Endothelial cell of umbilical vein (primary cell): Measurements from ENCODE around the gene EXD2. TPM values are rescaled to one million over a fixed set of nuclear protein-coding genes. Genes with fewer than 3 reads are reported as not detected.
"Not testable (repeated sequence)": the region's sequence is repeated elsewhere in the genome, so short reads cannot be mapped to it uniquely, and the experiment has no call there.

ENCODE experiments used
- BruUV-seq: library from RNA; stranded (reverse); fragments of 400-500 nt; replicated peaks from 2 replicates; lab custom pipeline; 2021; lab: Mats Ljungman, UMichigan
- CTCF ChIA-PET: fragments of 300-600, 350-600 bp; sonication (Branson Sonifier 250); formaldehyde crosslinking; loops from one replicate; lab custom pipeline; 2021; ENCODE audit warnings: antibody characterized with exemption, inconsistent platforms; lab: Charles Lee
- POLR2A ChIA-PET: fragments of 300-600, 350-600 bp; sonication (Branson Sonifier 250); formaldehyde crosslinking; loops from one replicate; lab custom pipeline; 2021; ENCODE audit warnings: antibody characterized with exemption, inconsistent platforms; lab: Charles Lee
- DNase-seq: peaks from one replicate; pipeline ENCODE4 v3.0.0-alpha.2; 2011; ENCODE audit warnings: low read depth, low spot score
- FAIRE-seq: peaks from 2 replicates; lab custom pipeline; 2011; peaks lifted over from hg19 to GRCh38; lab: Jason Lieb, UNC
- H2AFZ ChIP-seq: 2 replicates; pipeline ENCODE4 v1.6.0; 2012; ENCODE audit warnings: low read depth, low read length, control low read depth, inconsistent platforms
- H3K27ac ChIP-seq: 2 replicates; pipeline ENCODE4 v1.5.1; 2011; ENCODE audit warnings: low read depth, mild to moderate bottlenecking, control low read depth, low read length, moderate library complexity; ENCODE audit not compliant: insufficient read depth
- H3K27me3 ChIP-seq, 2 experiments: 2 replicates each; pipeline versions ENCODE4 v1.6.0 to v1.6.1; 2011; ENCODE audit warnings: low read length in 2 of 2, mixed read lengths in 1 of 2; ENCODE audit not compliant: control insufficient read depth in 2 of 2, insufficient read depth in 2 of 2
- H3K36me3 ChIP-seq, 2 experiments: 2 replicates in 1 of 2; 3 replicates in 1 of 2; pipeline ENCODE4 v1.5.1; 2011; ENCODE audit warnings: low read length in 2 of 2, mild to moderate bottlenecking in 1 of 2, moderate library complexity in 1 of 2; ENCODE audit not compliant: control insufficient read depth in 2 of 2, insufficient read depth in 2 of 2; ENCODE audit errors: extremely low read depth in 1 of 2
- H3K4me1 ChIP-seq: 3 replicates; pipeline ENCODE4 v1.5.1; 2011; ENCODE audit warnings: mild to moderate bottlenecking, low read length; ENCODE audit not compliant: control insufficient read depth, insufficient read depth; ENCODE audit errors: extremely low read depth
- H3K4me2 ChIP-seq: 2 replicates; pipeline ENCODE4 v1.6.1; 2011; ENCODE audit warnings: low read length, control low read depth, mixed read lengths; ENCODE audit not compliant: insufficient read depth
- H3K4me3 ChIP-seq, 3 experiments: fragments of 200-600 bp in 1 of 3; sonication (generic), shearing (Covaris generic) in 1 of 3; replicated peaks in 1 of 3; 2 replicates each; pipeline ENCODE4 v1.5.1; 2011 to 2016; ENCODE audit warnings: control low read depth in 3 of 3, low read length in 3 of 3, mild to moderate bottlenecking in 2 of 3, inconsistent platforms in 1 of 3, low read depth in 1 of 3, moderate library complexity in 1 of 3; ENCODE audit not compliant: insufficient read depth in 1 of 3
- H3K79me2 ChIP-seq: 2 replicates; pipeline ENCODE4 v1.6.0; 2012; ENCODE audit warnings: low read length, inconsistent platforms; ENCODE audit not compliant: control insufficient read depth, insufficient read depth
- H3K9ac ChIP-seq: replicated peaks from 2 replicates; pipeline ENCODE3; 2011; ENCODE audit warnings: low read length, control low read depth; ENCODE audit not compliant: insufficient read depth; ENCODE audit errors: extremely low read depth
- H3K9me1 ChIP-seq: replicated peaks from 3 replicates; pipeline ENCODE4 v1.6.0; 2011; ENCODE audit warnings: mild to moderate bottlenecking, low read length; ENCODE audit not compliant: control insufficient read depth, insufficient read depth; ENCODE audit errors: extremely low read depth
- H3K9me3 ChIP-seq: replicated peaks from 2 replicates; pipeline ENCODE4 v1.5.1; 2012; ENCODE audit warnings: low read length, inconsistent platforms; ENCODE audit not compliant: control insufficient read depth, insufficient read depth
- H4K20me1 ChIP-seq: replicated peaks from 2 replicates; pipeline ENCODE3; 2011; ENCODE audit warnings: mild to moderate bottlenecking, low read length; ENCODE audit not compliant: control insufficient read depth, insufficient read depth; ENCODE audit errors: extremely low read depth
- EZH2 ChIP-seq: IDR thresholded peaks from 2 replicates; pipeline ENCODE4 v1.6.1; 2012; ENCODE audit warnings: borderline replicate concordance, low read depth, mild to moderate bottlenecking, moderate library complexity, low read length, inconsistent platforms; ENCODE audit not compliant: severe bottlenecking
- FOS ChIP-seq: IDR thresholded peaks from 2 replicates; pipeline ENCODE4 v1.6.1; 2011; ENCODE audit warnings: mild to moderate bottlenecking, low read length, moderate library complexity, borderline replicate concordance; ENCODE audit not compliant: insufficient read depth
- GATA2 ChIP-seq: IDR thresholded peaks from 2 replicates; pipeline ENCODE4 v1.7.0; 2011; ENCODE audit warnings: low read depth, mild to moderate bottlenecking, moderate library complexity, mixed read lengths, low read length; ENCODE audit not compliant: insufficient read length, insufficient read depth
- JUN ChIP-seq: IDR thresholded peaks from 2 replicates; pipeline ENCODE4 v1.6.1; 2011; ENCODE audit warnings: borderline replicate concordance, low read depth; ENCODE audit not compliant: insufficient read length, insufficient read depth
- MYC ChIP-seq: IDR thresholded peaks from one replicate; pipeline ENCODE4 v1.6.1; 2011; ENCODE audit warnings: mild to moderate bottlenecking, low read depth, low read length
- POLR2A ChIP-seq: IDR thresholded peaks from 2 replicates; pipeline ENCODE4 v1.6.1; 2012; ENCODE audit warnings: low read depth, mild to moderate bottlenecking, control low read depth, low read length
- POLR2AphosphoS5 ChIP-seq: IDR thresholded peaks from 2 replicates; pipeline ENCODE4 v1.6.1; 2012; ENCODE audit warnings: low read depth, mild to moderate bottlenecking, control low read depth, low read length, moderate library complexity; ENCODE audit not compliant: insufficient read depth
- dilution Hi-C: fragments of 300-500 bp; cut with MboI; formaldehyde crosslinking; loops from one replicate; pipeline ENCODE4 v1.15.0; 2019; ENCODE audit warnings: low sequenced_read_pairs; ENCODE audit not compliant: extremely low pct_ligation_motif_present
- intact Hi-C: fragments of 100-400 bp; cut with micrococcal nuclease; formaldehyde crosslinking; loops from one replicate; pipeline ENCODE4 v1.10.0; 2022
- polyA plus RNA-seq, 4 experiments: library from polyadenylated mRNA; depleted of rRNA in 3 of 4; stranded (reverse) in 3 of 4; unstranded in 1 of 4; fragments of >200 nt; gene quantifications; 2 replicates each; pipeline versions ENCODE4 v1.2.1 to v1.2.3, GENCODE V29; 2011 to 2012; ENCODE audit warnings: missing spikeins in 1 of 4
- total RNA-seq: library from RNA; stranded (reverse); gene quantifications from 2 replicates; pipeline ENCODE4 v1.2.3, GENCODE V29; 2021
- TF ChIP-seq, protein P1 (sequence below), 2 donors: IDR thresholded peaks; 1 replicate in 1 of 2; 2 replicates in 1 of 2; pipeline ENCODE4 v1.5.1; 2011; ENCODE audit warnings: low read length in 2 of 2, mild to moderate bottlenecking in 2 of 2, moderate library complexity in 2 of 2, control low read depth in 1 of 2, inconsistent platforms in 1 of 2, low read depth in 1 of 2; ENCODE audit not compliant: insufficient read depth in 1 of 2; ENCODE audit errors: extremely low read depth in 1 of 2
- TF ChIP-seq, protein P2 (sequence below): IDR thresholded peaks from 2 replicates; pipeline ENCODE4 v1.6.1; 2011; ENCODE audit not compliant: insufficient read depth, insufficient read length

Gene EXD2
- total and polyA plus RNA-seq, 2 donors (not counting 3 experiments of a cell fraction or from before 2014, with no cell fraction given), result 11.6 to 22.6 TPM

DNA sequence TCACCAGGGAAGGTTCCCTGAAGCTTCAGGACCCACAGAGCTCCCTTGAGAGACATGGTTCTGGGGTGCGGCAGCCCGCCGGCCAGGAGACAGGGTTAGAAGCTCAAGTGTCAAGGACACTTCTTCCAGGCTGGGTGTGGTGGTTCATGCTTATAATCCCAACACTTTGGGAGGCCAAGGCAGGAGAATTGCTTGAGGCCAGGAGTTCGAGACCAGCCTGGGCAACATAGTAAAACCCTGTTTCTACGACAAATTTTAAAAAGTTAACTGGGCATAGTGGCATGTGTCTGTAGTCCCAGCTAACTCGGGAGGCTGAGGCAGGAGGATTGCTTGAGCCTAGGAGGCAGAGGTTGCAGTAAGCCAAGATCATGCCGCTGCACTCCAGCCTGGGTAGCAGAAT, 99.6 kb downstream of the EXD2 start:
- H3K27me3 ChIP-seq, POLR2A ChIA-PET, intact Hi-C loops, BruUV-seq, DNase-seq, H3K9me1 ChIP-seq, H2AFZ ChIP-seq, H3K9me3 ChIP-seq, H3K9ac ChIP-seq, FAIRE-seq, H4K20me1 ChIP-seq, H3K36me3 ChIP-seq, H3K79me2 ChIP-seq, H3K4me2 ChIP-seq, H3K4me1 ChIP-seq, H3K4me3 ChIP-seq, H3K27ac ChIP-seq, dilution Hi-C loops: not testable (repeated sequence)
- CTCF ChIA-PET, result interaction anchor here (0.8 kb wide), 1 partner anchor 30 kb away, joined by 3 read pairs; no protein-coding TSS in a partner anchor

DNA sequence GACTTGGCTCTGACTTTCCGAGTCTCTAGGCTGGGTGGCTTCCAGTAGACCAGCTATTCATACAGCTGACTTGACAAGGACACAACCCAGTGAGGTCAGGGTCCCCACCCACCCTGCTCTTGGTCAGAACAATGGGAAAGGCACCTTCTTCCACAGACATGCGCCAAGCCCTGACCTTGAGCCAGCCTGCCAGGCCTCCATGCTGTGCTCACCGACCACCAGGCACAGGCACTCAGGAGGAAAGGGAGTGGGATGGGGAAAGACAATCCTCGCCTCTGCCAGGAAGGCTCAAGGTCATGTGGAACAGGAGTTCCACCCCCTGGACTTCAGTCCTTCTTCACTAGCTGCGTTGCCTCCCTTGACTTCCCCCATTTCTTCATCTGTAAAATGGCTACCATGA, 100.1 kb downstream of the EXD2 start:
- ChIA-PET POLR2A (no interaction called here), CTCF (no interaction called here)
- H3K9me3 ChIP-seq, result no peaks in the 10 kb centered on the region
- no peak overlapping the region for H3K27ac ChIP-seq
- TF ChIP-seq, protein P1, sequence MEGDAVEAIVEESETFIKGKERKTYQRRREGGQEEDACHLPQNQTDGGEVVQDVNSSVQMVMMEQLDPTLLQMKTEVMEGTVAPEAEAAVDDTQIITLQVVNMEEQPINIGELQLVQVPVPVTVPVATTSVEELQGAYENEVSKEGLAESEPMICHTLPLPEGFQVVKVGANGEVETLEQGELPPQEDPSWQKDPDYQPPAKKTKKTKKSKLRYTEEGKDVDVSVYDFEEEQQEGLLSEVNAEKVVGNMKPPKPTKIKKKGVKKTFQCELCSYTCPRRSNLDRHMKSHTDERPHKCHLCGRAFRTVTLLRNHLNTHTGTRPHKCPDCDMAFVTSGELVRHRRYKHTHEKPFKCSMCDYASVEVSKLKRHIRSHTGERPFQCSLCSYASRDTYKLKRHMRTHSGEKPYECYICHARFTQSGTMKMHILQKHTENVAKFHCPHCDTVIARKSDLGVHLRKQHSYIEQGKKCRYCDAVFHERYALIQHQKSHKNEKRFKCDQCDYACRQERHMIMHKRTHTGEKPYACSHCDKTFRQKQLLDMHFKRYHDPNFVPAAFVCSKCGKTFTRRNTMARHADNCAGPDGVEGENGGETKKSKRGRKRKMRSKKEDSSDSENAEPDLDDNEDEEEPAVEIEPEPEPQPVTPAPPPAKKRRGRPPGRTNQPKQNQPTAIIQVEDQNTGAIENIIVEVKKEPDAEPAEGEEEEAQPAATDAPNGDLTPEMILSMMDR (IDR thresholded peaks at IDR 0.05; ENCODE audit: extremely low read depth in 1 of 2, insufficient read depth in 1 of 2, low read depth in 1 of 2, low read length in 2 of 2), result no peak
- TF ChIP-seq, protein P2, sequence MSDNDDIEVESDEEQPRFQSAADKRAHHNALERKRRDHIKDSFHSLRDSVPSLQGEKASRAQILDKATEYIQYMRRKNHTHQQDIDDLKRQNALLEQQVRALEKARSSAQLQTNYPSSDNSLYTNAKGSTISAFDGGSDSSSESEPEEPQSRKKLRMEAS, result no peak
- TF ChIP-seq EZH2 (no peak), MYC (no peak), GATA2 (no peak), FOS (no peak), JUN (no peak), POLR2AphosphoS5 (no peak), POLR2A (no peak)
- intact Hi-C loops, result no loop called here
- H3K27me3 ChIP-seq, result no peaks in the 10 kb centered on the region
- no peak for FAIRE-seq
- H3K36me3 ChIP-seq, result no peaks in the 10 kb centered on the region
- H3K4me2 ChIP-seq, result no peak overlapping the region
- H3K4me1 ChIP-seq, result no peaks in the 10 kb centered on the region
- no peaks in the 10 kb centered on the region for H3K9me1 ChIP-seq
- no peaks in the 10 kb centered on the region for H4K20me1 ChIP-seq
- no TSS peak for BruUV-seq
- DNase-seq, result no peak
- H2AFZ ChIP-seq, result no peak overlapping the region
- no peak overlapping the region for H3K9ac ChIP-seq
- dilution Hi-C loops, result no loop called here
- no peaks in the 10 kb centered on the region for H3K79me2 ChIP-seq
- no peak overlapping the region for H3K4me3 ChIP-seq
